Coronary artery (tissue), 2 donors: ENCODE results near the gene ACOXL.

Experiments
- DNase-seq: peaks from one replicate; pipeline ENCODE4 v3.0.0-alpha.2; 2017; ENCODE audit warnings: low spot score
- H3K27ac ChIP-seq, 2 donors: fragments of 200-600 bp; sonication (generic); one replicate each; pipeline ENCODE4 v1.5.1; 2016 to 2019
- H3K4me3 ChIP-seq: fragments of 200-600 bp; sonication (generic); 2 replicates; pipeline ENCODE4 v1.5.1; 2016; ENCODE audit warnings: mild to moderate bottlenecking, moderate library complexity
- TF ChIP-seq, protein P1 (sequence below): fragments of 200-600 bp; sonication (generic); IDR thresholded peaks from one replicate; pipeline ENCODE4 v1.5.1; 2019; ENCODE audit warnings: antibody characterized with exemption

The ACOXL gene

GRCh38 chr2:110998311-110998710 lies 265.9 kb downstream of the ACOXL start:
- Histone ChIP-seq H3K4me3 (no peak overlapping the region), H3K27ac (no peak overlapping the region)
- TF ChIP-seq, protein P1, sequence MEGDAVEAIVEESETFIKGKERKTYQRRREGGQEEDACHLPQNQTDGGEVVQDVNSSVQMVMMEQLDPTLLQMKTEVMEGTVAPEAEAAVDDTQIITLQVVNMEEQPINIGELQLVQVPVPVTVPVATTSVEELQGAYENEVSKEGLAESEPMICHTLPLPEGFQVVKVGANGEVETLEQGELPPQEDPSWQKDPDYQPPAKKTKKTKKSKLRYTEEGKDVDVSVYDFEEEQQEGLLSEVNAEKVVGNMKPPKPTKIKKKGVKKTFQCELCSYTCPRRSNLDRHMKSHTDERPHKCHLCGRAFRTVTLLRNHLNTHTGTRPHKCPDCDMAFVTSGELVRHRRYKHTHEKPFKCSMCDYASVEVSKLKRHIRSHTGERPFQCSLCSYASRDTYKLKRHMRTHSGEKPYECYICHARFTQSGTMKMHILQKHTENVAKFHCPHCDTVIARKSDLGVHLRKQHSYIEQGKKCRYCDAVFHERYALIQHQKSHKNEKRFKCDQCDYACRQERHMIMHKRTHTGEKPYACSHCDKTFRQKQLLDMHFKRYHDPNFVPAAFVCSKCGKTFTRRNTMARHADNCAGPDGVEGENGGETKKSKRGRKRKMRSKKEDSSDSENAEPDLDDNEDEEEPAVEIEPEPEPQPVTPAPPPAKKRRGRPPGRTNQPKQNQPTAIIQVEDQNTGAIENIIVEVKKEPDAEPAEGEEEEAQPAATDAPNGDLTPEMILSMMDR, result no peak
- no peak for DNase-seq

GRCh38 chr2:110999626-111000025 lies 267.3 kb downstream of the ACOXL start:
- TF ChIP-seq, protein P1, result no peak

DNA sequence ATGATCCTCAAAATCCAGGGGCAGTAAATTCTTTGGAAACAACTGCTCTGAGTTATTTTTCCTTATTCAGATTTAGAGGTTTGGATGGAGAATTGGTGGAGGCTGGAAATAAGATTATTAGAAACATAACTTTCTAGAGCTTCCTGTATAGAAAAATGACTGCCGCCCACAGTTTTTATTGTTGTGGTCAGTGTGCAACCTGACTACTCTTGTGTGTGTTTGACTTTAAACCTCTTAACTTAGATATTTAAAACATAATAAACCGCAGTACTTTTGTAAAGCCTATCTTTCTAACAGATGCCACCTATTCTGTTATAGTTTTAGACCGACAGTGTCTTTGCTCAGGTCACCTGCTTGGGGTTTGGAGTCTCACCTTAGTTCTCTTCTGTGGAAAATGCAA lies 272.9 kb downstream of the ACOXL start:
- no peak overlapping the region for H3K27ac ChIP-seq
- TF ChIP-seq, protein P1, result no peak
- no peak for DNase-seq
- no peak overlapping the region for H3K4me3 ChIP-seq

More at GRCh38 chr2:110999626-111000025, 267.3 kb downstream of the ACOXL start:
- DNase-seq, result no peak
- Histone ChIP-seq H3K4me3 (no peak overlapping the region), H3K27ac (no peak overlapping the region)

- no peak overlapping the region for H3K27ac ChIP-seq
- no peak for DNase-seq
- TF ChIP-seq, protein P1, result no peak
- no peak overlapping the region for H3K4me3 ChIP-seq
These were observed 273.4 kb downstream of the ACOXL start for GRCh38 chr2:111005821-111006220.

- H3K4me3 ChIP-seq, result no peak overlapping the region
- H3K27ac ChIP-seq, result no peak overlapping the region
- TF ChIP-seq, protein P1, result no peak
- DNase-seq, result no peak
These were observed 275.6 kb downstream of the ACOXL start for GRCh38 chr2:111007757-111008688.

DNA sequence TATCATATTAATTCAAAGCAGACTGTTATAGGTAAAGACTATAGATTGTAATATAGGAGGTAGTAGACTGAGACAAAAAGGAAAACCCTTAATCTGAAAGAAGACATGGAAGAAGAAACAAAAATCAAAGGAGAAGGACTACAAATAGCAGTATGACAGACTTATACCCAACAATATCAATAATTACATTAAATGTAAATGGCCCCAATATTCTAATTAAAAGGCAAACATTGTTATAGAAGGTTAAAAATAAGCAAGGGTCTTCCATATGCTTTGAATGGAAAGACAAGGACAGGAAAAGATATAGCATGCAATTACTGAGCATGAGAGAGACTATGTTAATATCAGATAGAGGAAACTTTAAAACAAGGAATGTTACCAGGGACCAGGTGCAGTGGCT lies 278.8 kb downstream of the ACOXL start:
- TF ChIP-seq, protein P1, result no peak
- no peak for DNase-seq
- H3K27ac ChIP-seq, result no peak overlapping the region
- H3K4me3 ChIP-seq, result no peak overlapping the region
